Fibroblast of gingiva (primary cell): ENCODE results near the gene SEMA6C.

Source experiments
- DNase-seq: peaks from one replicate; pipeline ENCODE4 v3.0.0-alpha.2; 2011; ENCODE audit warnings: low read depth

The SEMA6C gene

GRCh38 chr1:151130987-151131586 lies 15.3 kb downstream of the SEMA6C start:
- DNase-seq: peak; percentile 39

- DNase-seq: no peak
Observed at GRCh38 chr1:151128800-151129199, 17.6 kb downstream of the SEMA6C start.

- no peak for DNase-seq
Observed at GRCh38 chr1:151124763-151125403, 21.5 kb downstream of the SEMA6C start.

- no peak for DNase-seq
Observed at GRCh38 chr1:151113877-151114276, 32.6 kb downstream of the SEMA6C start.

GRCh38 chr1:151108331-151108730 lies 38.1 kb downstream of the SEMA6C start:
- DNase-seq: no peak

- DNase-seq: no peak
Observed at GRCh38 chr1:151106894-151107293, 39.5 kb downstream of the SEMA6C start.

- DNase-seq: no peak
Observed at GRCh38 chr1:151104630-151105029, 41.8 kb downstream of the SEMA6C start.

GRCh38 chr1:151098126-151098525 lies 48.3 kb downstream of the SEMA6C start:
- DNase-seq: no peak

- peak; percentile 53 for DNase-seq
Observed at GRCh38 chr1:151097426-151097825, 49.0 kb downstream of the SEMA6C start.

GRCh38 chr1:151085953-151086559 lies 60.4 kb downstream of the SEMA6C start:
- no peak for DNase-seq
